HG03196 (cell line): ENCODE data around the gene SCMH1.

Experiments used
- ATAC-seq: cut with Tn5 transposase; IDR thresholded peaks from one replicate; pipeline ENCODE4 v1.9.1; 2021; ENCODE audit not compliant: unreplicated experiment

The SCMH1 gene

GRCh38 chr1:41009466-41009865, 232.6 kb downstream of the SCMH1 start:
- ATAC-seq: no peak

- no peak for ATAC-seq
Measured at GRCh38 chr1:41006942-41007865, 234.9 kb downstream of the SCMH1 start.

GRCh38 chr1:41005876-41006275, 236.2 kb downstream of the SCMH1 start:
- ATAC-seq: no peak

GRCh38 chr1:41003640-41004220, 238.4 kb downstream of the SCMH1 start:
- ATAC-seq: peak; percentile 91

GRCh38 chr1:41003127-41003639, 238.9 kb downstream of the SCMH1 start:
- ATAC-seq: no peak

GRCh38 chr1:40998668-40999067, 243.4 kb downstream of the SCMH1 start:
- no peak for ATAC-seq

- ATAC-seq: no peak
Measured at GRCh38 chr1:40997096-40997495, 245.0 kb downstream of the SCMH1 start.

- no peak for ATAC-seq
Measured at GRCh38 chr1:40989066-40989465, 253.0 kb downstream of the SCMH1 start.

- no peak for ATAC-seq
Measured at GRCh38 chr1:40988280-40988679, 253.8 kb downstream of the SCMH1 start.

GRCh38 chr1:40987439-40988276, 254.4 kb downstream of the SCMH1 start:
- no peak for ATAC-seq

- no peak for ATAC-seq
Measured at GRCh38 chr1:40986956-40987355, 255.2 kb downstream of the SCMH1 start.

GRCh38 chr1:40986328-40986783, 255.8 kb downstream of the SCMH1 start:
- ATAC-seq: no peak

- no peak for ATAC-seq
Measured at GRCh38 chr1:40985875-40986274, 256.2 kb downstream of the SCMH1 start.

- no peak for ATAC-seq
Measured at GRCh38 chr1:40985161-40985560, 256.9 kb downstream of the SCMH1 start.

GRCh38 chr1:40984531-40984930, 257.6 kb downstream of the SCMH1 start:
- no peak for ATAC-seq

GRCh38 chr1:40984066-40984465, 258.0 kb downstream of the SCMH1 start:
- no peak for ATAC-seq

GRCh38 chr1:40983286-40983685, 258.8 kb downstream of the SCMH1 start:
- no peak for ATAC-seq

GRCh38 chr1:40982721-40983120, 259.4 kb downstream of the SCMH1 start:
- no peak for ATAC-seq

GRCh38 chr1:40981691-40982448, 260.2 kb downstream of the SCMH1 start:
- no peak for ATAC-seq

GRCh38 chr1:40980453-40981121, 261.5 kb downstream of the SCMH1 start:
- peak; percentile 0 for ATAC-seq
